HEK293 (cell line): ENCODE data around the gene TOP2A.
A peak's percentile ranks its signal among the peaks of the same experiment; 100 is the strongest.

Experiments
- CTCF ChIA-PET: fragments of 350-600 bp; formaldehyde crosslinking; extraction: SDS; loops from one replicate; lab custom pipeline; 2021; ENCODE audit warnings: antibody characterized with exemption; lab: Yijun Ruan, JAX
- POLR2A ChIA-PET: fragments of 300-600 bp; formaldehyde crosslinking; extraction: SDS; loops from one replicate; lab custom pipeline; 2020; ENCODE audit warnings: antibody characterized with exemption, inconsistent platforms; lab: Yijun Ruan, JAX
- H3K27ac ChIP-seq: fragments of 200-500 bp; sonication (Bioruptor generic); 2 replicates; pipeline ENCODE4 v1.5.1; 2014; ENCODE audit warnings: low read depth, low read length, control low read depth, inconsistent platforms; ENCODE audit errors: extremely low read depth
- H3K36me3 ChIP-seq, 2 experiments: fragments of 200-500 bp in 1 of 2; sonication (Bioruptor generic) in 1 of 2; 1 replicate in 1 of 2; 2 replicates in 1 of 2; pipeline ENCODE4 v1.5.1; 2014 to 2017; ENCODE audit warnings: inconsistent platforms in 2 of 2, low read length in 2 of 2; ENCODE audit not compliant: control insufficient read depth in 2 of 2, insufficient read depth in 1 of 2
- H3K4me1 ChIP-seq: fragments of 200-500 bp; sonication (Bioruptor generic); 2 replicates; pipeline ENCODE4 v1.5.1; 2014; ENCODE audit warnings: mild to moderate bottlenecking, low read length, inconsistent platforms; ENCODE audit not compliant: control insufficient read depth, insufficient read depth
- H3K4me3 ChIP-seq: 2 replicates; pipeline ENCODE4 v1.5.1; 2011; ENCODE audit warnings: low read depth, mild to moderate bottlenecking, control low read depth, low read length, moderate library complexity
- H3K9me3 ChIP-seq: fragments of 200-500 bp; sonication (Bioruptor generic); 2 replicates; pipeline ENCODE4 v1.5.1; 2014; ENCODE audit warnings: low read depth, low read length, inconsistent platforms; ENCODE audit not compliant: control insufficient read depth, insufficient read depth
- BCL11B ChIP-seq: fragments of 450-650 bp; formaldehyde crosslinking; IDR thresholded peaks from 2 replicates; pipeline ENCODE4 v1.5.1; 2016; ENCODE audit warnings: low read depth, missing biosample characterization, missing genetic modification characterization
- EGR2 ChIP-seq: fragments of 450-650 bp; formaldehyde crosslinking; IDR thresholded peaks from 2 replicates; pipeline ENCODE4 v1.5.1; 2016; ENCODE audit warnings: low read depth, missing biosample characterization, missing genetic modification characterization
- GFI1B ChIP-seq: fragments of 450-650 bp; formaldehyde crosslinking; IDR thresholded peaks from 2 replicates; pipeline ENCODE4 v1.5.1; 2016; ENCODE audit warnings: missing biosample characterization, missing genetic modification characterization
- GLIS1 ChIP-seq: fragments of 450-650 bp; formaldehyde crosslinking; IDR thresholded peaks from 2 replicates; pipeline ENCODE4 v1.5.1; 2016; ENCODE audit warnings: missing biosample characterization, missing genetic modification characterization
- SP3 ChIP-seq: fragments of 450-650 bp; formaldehyde crosslinking; IDR thresholded peaks from 2 replicates; pipeline ENCODE4 v1.5.1; 2016; ENCODE audit warnings: missing biosample characterization, missing genetic modification characterization
- SP7 ChIP-seq: fragments of 450-650 bp; formaldehyde crosslinking; IDR thresholded peaks from 2 replicates; pipeline ENCODE4 v1.5.1; 2016; ENCODE audit warnings: missing biosample characterization, missing genetic modification characterization
- ZBTB8A ChIP-seq: fragments of 450-650 bp; formaldehyde crosslinking; IDR thresholded peaks from 2 replicates; pipeline ENCODE4 v1.5.1; 2016; ENCODE audit warnings: missing biosample characterization, missing genetic modification characterization
- ZFHX2 ChIP-seq: fragments of 450-650 bp; formaldehyde crosslinking; conservative IDR thresholded peaks from 2 replicates; pipeline ENCODE4 v1.5.1; 2016; ENCODE audit warnings: missing biosample characterization, missing genetic modification characterization
- ZFP37 ChIP-seq: fragments of 450-650 bp; formaldehyde crosslinking; IDR thresholded peaks from 2 replicates; pipeline ENCODE4 v1.5.1; 2016; ENCODE audit warnings: missing biosample characterization, missing genetic modification characterization
- ZNF121 ChIP-seq: fragments of 450-650 bp; formaldehyde crosslinking; IDR thresholded peaks from 2 replicates; pipeline ENCODE4 v1.5.1; 2016; ENCODE audit warnings: missing biosample characterization, missing genetic modification characterization
- ZNF169 ChIP-seq: fragments of 450-650 bp; formaldehyde crosslinking; IDR thresholded peaks from 2 replicates; pipeline ENCODE4 v1.5.1; 2016; ENCODE audit warnings: missing biosample characterization, missing genetic modification characterization
- ZNF19 ChIP-seq: fragments of 450-650 bp; formaldehyde crosslinking; IDR thresholded peaks from 2 replicates; pipeline ENCODE4; 2016; ENCODE audit warnings: missing biosample characterization, missing genetic modification characterization, low read depth
- ZNF223 ChIP-seq: fragments of 450-650 bp; formaldehyde crosslinking; IDR thresholded peaks from 2 replicates; pipeline ENCODE4 v1.5.1; 2016; ENCODE audit warnings: missing biosample characterization, missing genetic modification characterization
- ZNF350 ChIP-seq: fragments of 450-650 bp; formaldehyde crosslinking; IDR thresholded peaks from 2 replicates; pipeline ENCODE4 v1.5.0; 2017; ENCODE audit warnings: missing biosample characterization, mild to moderate bottlenecking, missing genetic modification characterization
- ZNF354C ChIP-seq: fragments of 450-650 bp; formaldehyde crosslinking; IDR thresholded peaks from 2 replicates; pipeline ENCODE4 v1.5.1; 2016; ENCODE audit warnings: missing biosample characterization, missing genetic modification characterization, low read depth, borderline replicate concordance
- ZNF473 ChIP-seq: fragments of 450-650 bp; formaldehyde crosslinking; IDR thresholded peaks from 2 replicates; pipeline ENCODE4 v1.5.1; 2017; ENCODE audit warnings: missing biosample characterization, missing genetic modification characterization
- ZNF501 ChIP-seq: fragments of 450-650 bp; formaldehyde crosslinking; IDR thresholded peaks from 2 replicates; pipeline ENCODE4 v1.5.1; 2016; ENCODE audit warnings: missing biosample characterization, missing genetic modification characterization
- ZNF510 ChIP-seq: fragments of 450-650 bp; formaldehyde crosslinking; IDR thresholded peaks from 2 replicates; pipeline ENCODE4 v1.5.1; 2018; ENCODE audit warnings: mild to moderate bottlenecking, missing genetic modification characterization, missing biosample characterization; ENCODE audit not compliant: insufficient replicate concordance
- ZNF621 ChIP-seq: fragments of 450-650 bp; formaldehyde crosslinking; IDR thresholded peaks from 2 replicates; pipeline ENCODE4 v1.5.1; 2017; ENCODE audit warnings: missing biosample characterization, missing genetic modification characterization
- ZNF654 ChIP-seq: fragments of 450-650 bp; formaldehyde crosslinking; IDR thresholded peaks from 2 replicates; pipeline ENCODE4 v1.5.1; 2016; ENCODE audit warnings: low read depth, missing biosample characterization, missing genetic modification characterization
- ZNF664 ChIP-seq: fragments of 450-650 bp; formaldehyde crosslinking; IDR thresholded peaks from 2 replicates; pipeline ENCODE4 v1.5.1; 2016; ENCODE audit warnings: missing biosample characterization, missing genetic modification characterization
- ZNF785 ChIP-seq: fragments of 450-650 bp; formaldehyde crosslinking; IDR thresholded peaks from 2 replicates; pipeline ENCODE4 v1.5.1; 2016; ENCODE audit warnings: missing biosample characterization, missing genetic modification characterization
- ZSCAN30 ChIP-seq: fragments of 450-650 bp; IDR thresholded peaks from 2 replicates; pipeline ENCODE4 v1.5.1; 2018; ENCODE audit warnings: missing biosample characterization, mild to moderate bottlenecking, missing genetic modification characterization, moderate library complexity
- TF ChIP-seq, protein P1 (sequence below): fragments of 450-650 bp; formaldehyde crosslinking; IDR thresholded peaks from 2 replicates; pipeline ENCODE4 v1.5.1; 2016; ENCODE audit warnings: missing biosample characterization, missing genetic modification characterization
- TF ChIP-seq, protein P2 (sequence below): sonication (generic); formaldehyde crosslinking; IDR thresholded peaks from 2 replicates; pipeline ENCODE4 v1.8.1; 2022; ENCODE audit warnings: mild to moderate bottlenecking, moderate library complexity, missing genetic modification reagents
- TF ChIP-seq, protein P3 (sequence below): fragments of 450-650 bp; IDR thresholded peaks from 2 replicates; pipeline ENCODE4 v1.5.1; 2018; ENCODE audit warnings: missing biosample characterization, mild to moderate bottlenecking, missing genetic modification characterization
- TF ChIP-seq, protein P4 (sequence below): fragments of 450-650 bp; formaldehyde crosslinking; IDR thresholded peaks from 2 replicates; pipeline ENCODE4 v1.5.1; 2016; ENCODE audit warnings: missing biosample characterization, missing genetic modification characterization
- TF ChIP-seq, protein P5 (sequence below): fragments of 450-650 bp; formaldehyde crosslinking; IDR thresholded peaks from 2 replicates; pipeline ENCODE4 v1.5.1; 2016; ENCODE audit warnings: missing biosample characterization, missing genetic modification characterization, borderline replicate concordance

The TOP2A gene

DNA sequence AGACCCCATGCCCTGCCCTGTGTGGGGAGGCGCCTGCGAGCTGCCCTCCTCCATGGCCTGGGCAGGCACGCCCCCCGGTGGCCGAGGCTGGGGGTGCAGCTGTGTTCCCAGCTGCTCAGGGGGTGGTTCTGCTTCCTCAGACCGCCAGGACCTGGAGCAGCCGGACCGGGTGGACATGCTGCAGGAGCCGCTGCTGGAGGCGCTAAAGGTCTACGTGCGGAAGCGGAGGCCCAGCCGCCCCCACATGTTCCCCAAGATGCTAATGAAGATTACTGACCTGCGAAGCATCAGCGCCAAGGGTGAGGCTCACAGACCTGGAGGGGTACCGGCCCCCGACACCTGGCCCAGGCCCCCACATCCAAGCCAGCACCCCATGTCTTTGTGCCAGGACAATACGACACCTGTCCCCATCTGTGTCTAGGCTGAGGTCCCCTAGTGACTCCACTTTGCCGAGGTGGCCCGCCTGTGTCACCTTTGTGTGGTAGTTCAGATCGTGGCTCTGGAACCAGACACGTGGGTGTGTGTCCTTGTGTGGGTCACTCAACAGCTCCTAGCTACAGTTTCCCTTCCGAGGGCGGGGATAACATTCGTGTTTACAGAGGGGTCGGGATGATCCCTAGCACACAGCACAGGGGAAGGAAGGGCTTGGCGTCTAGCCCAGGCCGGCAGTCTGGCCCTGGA lies 62.4 kb downstream of the TOP2A start:
- H3K27ac ChIP-seq: no peak overlapping the region
- no peaks in the 10 kb centered on the region for H3K4me1 ChIP-seq
- H3K9me3 ChIP-seq: no peaks in the 10 kb centered on the region
- ChIA-PET CTCF (interaction anchor here (0.6 to 16.1 kb wide), 39 partner anchors 10 to 342 kb away, joined by 3 to 453 read pairs (median 5); partner anchors contain the start of gene RARA), POLR2A (interaction anchor here (0.5 to 2.5 kb wide), 10 partner anchors 14 to 215 kb away, joined by 3 to 16 read pairs (median 5); partner anchors contain the start of genes CASC3 and RARA)
- H3K36me3 ChIP-seq: peaks cover 6 to 36% of the 10 kb centered on the region in 2 experiments; a peak in 2 of 3 replicates
- no peak overlapping the region for H3K4me3 ChIP-seq
- TF ChIP-seq ZNF785 (tag by site-specific recombination): no peak
- no peak for TF ChIP-seq ZNF169 (tag by site-specific recombination)
- no peak for TF ChIP-seq GFI1B (tag by site-specific recombination)
- TF ChIP-seq ZNF664 (tag by site-specific recombination): no peak
- peak; percentile 70; the same call in 1 of the 2 replicates for TF ChIP-seq ZSCAN30 (tag by site-specific recombination)
- no peak for TF ChIP-seq ZNF223 (tag by site-specific recombination)
- no peak for TF ChIP-seq ZNF621 (tag by site-specific recombination)
- TF ChIP-seq GLIS1 (tag by site-specific recombination): peak; percentile 73
- no peak for TF ChIP-seq ZNF354C
- TF ChIP-seq, protein P1, sequence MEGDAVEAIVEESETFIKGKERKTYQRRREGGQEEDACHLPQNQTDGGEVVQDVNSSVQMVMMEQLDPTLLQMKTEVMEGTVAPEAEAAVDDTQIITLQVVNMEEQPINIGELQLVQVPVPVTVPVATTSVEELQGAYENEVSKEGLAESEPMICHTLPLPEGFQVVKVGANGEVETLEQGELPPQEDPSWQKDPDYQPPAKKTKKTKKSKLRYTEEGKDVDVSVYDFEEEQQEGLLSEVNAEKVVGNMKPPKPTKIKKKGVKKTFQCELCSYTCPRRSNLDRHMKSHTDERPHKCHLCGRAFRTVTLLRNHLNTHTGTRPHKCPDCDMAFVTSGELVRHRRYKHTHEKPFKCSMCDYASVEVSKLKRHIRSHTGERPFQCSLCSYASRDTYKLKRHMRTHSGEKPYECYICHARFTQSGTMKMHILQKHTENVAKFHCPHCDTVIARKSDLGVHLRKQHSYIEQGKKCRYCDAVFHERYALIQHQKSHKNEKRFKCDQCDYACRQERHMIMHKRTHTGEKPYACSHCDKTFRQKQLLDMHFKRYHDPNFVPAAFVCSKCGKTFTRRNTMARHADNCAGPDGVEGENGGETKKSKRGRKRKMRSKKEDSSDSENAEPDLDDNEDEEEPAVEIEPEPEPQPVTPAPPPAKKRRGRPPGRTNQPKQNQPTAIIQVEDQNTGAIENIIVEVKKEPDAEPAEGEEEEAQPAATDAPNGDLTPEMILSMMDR (tag by site-specific recombination): peak; percentile 98
- 0 out of 2 replicates have a peak, but pooled peaks have one; percentile 5 for TF ChIP-seq ZBTB8A (tag by site-specific recombination)
- TF ChIP-seq ZNF501 (tag by site-specific recombination): 0 out of 2 replicates have a peak, but pooled peaks have one; percentile 50
- no peak for TF ChIP-seq ZNF510 (tag by site-specific recombination)
- TF ChIP-seq, protein P2, sequence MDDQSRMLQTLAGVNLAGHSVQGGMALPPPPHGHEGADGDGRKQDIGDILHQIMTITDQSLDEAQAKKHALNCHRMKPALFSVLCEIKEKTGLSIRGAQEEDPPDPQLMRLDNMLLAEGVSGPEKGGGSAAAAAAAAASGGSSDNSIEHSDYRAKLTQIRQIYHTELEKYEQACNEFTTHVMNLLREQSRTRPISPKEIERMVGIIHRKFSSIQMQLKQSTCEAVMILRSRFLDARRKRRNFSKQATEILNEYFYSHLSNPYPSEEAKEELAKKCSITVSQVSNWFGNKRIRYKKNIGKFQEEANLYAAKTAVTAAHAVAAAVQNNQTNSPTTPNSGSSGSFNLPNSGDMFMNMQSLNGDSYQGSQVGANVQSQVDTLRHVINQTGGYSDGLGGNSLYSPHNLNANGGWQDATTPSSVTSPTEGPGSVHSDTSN: no peak
- peak; percentile 12; the same call in 1 of the 2 replicates for TF ChIP-seq ZFP37 (tag by site-specific recombination)
- TF ChIP-seq, protein P3, sequence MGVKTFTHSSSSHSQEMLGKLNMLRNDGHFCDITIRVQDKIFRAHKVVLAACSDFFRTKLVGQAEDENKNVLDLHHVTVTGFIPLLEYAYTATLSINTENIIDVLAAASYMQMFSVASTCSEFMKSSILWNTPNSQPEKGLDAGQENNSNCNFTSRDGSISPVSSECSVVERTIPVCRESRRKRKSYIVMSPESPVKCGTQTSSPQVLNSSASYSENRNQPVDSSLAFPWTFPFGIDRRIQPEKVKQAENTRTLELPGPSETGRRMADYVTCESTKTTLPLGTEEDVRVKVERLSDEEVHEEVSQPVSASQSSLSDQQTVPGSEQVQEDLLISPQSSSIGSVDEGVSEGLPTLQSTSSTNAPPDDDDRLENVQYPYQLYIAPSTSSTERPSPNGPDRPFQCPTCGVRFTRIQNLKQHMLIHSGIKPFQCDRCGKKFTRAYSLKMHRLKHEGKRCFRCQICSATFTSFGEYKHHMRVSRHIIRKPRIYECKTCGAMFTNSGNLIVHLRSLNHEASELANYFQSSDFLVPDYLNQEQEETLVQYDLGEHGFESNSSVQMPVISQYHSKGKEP (tag by site-specific recombination): 0 out of 2 replicates have a peak, but pooled peaks have one; percentile 11
- peak; percentile 18; the same call in 1 of the 2 replicates for TF ChIP-seq SP3 (tag by site-specific recombination)
- no peak for TF ChIP-seq BCL11B (tag by site-specific recombination)
- no peak for TF ChIP-seq ZNF19 (tag by site-specific recombination)
- TF ChIP-seq, protein P4, sequence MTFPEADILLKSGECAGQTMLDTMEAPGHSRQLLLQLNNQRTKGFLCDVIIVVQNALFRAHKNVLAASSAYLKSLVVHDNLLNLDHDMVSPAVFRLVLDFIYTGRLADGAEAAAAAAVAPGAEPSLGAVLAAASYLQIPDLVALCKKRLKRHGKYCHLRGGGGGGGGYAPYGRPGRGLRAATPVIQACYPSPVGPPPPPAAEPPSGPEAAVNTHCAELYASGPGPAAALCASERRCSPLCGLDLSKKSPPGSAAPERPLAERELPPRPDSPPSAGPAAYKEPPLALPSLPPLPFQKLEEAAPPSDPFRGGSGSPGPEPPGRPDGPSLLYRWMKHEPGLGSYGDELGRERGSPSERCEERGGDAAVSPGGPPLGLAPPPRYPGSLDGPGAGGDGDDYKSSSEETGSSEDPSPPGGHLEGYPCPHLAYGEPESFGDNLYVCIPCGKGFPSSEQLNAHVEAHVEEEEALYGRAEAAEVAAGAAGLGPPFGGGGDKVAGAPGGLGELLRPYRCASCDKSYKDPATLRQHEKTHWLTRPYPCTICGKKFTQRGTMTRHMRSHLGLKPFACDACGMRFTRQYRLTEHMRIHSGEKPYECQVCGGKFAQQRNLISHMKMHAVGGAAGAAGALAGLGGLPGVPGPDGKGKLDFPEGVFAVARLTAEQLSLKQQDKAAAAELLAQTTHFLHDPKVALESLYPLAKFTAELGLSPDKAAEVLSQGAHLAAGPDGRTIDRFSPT (tag by site-specific recombination): peak; percentile 41; the same call in 1 of the 2 replicates
- TF ChIP-seq ZFHX2 (tag by site-specific recombination): peak; percentile 40; the same call in 1 of the 2 replicates
- TF ChIP-seq, protein P5, sequence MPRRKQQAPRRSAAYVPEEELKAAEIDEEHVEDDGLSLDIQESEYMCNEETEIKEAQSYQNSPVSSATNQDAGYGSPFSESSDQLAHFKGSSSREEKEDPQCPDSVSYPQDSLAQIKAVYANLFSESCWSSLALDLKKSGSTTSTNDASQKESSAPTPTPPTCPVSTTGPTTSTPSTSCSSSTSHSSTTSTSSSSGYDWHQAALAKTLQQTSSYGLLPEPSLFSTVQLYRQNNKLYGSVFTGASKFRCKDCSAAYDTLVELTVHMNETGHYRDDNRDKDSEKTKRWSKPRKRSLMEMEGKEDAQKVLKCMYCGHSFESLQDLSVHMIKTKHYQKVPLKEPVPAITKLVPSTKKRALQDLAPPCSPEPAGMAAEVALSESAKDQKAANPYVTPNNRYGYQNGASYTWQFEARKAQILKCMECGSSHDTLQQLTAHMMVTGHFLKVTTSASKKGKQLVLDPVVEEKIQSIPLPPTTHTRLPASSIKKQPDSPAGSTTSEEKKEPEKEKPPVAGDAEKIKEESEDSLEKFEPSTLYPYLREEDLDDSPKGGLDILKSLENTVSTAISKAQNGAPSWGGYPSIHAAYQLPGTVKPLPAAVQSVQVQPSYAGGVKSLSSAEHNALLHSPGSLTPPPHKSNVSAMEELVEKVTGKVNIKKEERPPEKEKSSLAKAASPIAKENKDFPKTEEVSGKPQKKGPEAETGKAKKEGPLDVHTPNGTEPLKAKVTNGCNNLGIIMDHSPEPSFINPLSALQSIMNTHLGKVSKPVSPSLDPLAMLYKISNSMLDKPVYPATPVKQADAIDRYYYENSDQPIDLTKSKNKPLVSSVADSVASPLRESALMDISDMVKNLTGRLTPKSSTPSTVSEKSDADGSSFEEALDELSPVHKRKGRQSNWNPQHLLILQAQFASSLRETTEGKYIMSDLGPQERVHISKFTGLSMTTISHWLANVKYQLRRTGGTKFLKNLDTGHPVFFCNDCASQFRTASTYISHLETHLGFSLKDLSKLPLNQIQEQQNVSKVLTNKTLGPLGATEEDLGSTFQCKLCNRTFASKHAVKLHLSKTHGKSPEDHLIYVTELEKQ: no peak
- TF ChIP-seq ZNF350 (tag by site-specific recombination): no peak
- TF ChIP-seq SP7: peak; percentile 48; the same call in 1 of the 2 replicates
- TF ChIP-seq ZNF473: no peak
- peak; percentile 68 for TF ChIP-seq ZNF654
- TF ChIP-seq ZNF121: peak; percentile 39; the same call in 1 of the 2 replicates
- TF ChIP-seq EGR2 (tag by site-specific recombination): peak; percentile 65
